Measurements from ENCODE around the gene MCCC1. TPM values are rescaled to one million over a fixed set of nuclear protein-coding genes. Genes with fewer than 3 reads are reported as not detected.

MCCC1 gene
- total and polyA plus RNA-seq, 10 of the 15 experiments (the other 5 are each of a cell fraction or from before 2014, with no cell fraction given), result 35.0 to 71.7 (median 47.0) TPM

- no TSS peak for BruUV-seq (replicated peaks)
- Histone ChIP-seq H3K9me3 (replicated peaks; ENCODE audit: control insufficient read depth, insufficient read depth, low read length) (peaks cover 5% of the 10 kb centered on the region), H3K4me2 (ENCODE audit: control insufficient read depth, insufficient read depth) (no peak overlapping the region), H3K27ac (ENCODE audit: control insufficient read depth, insufficient read depth) (no peak overlapping the region), H3K9ac (ENCODE audit: control insufficient read depth, insufficient read depth, low read length) (no peak overlapping the region), H3K36me3 (ENCODE audit: control insufficient read depth in 2 of 2, insufficient read depth in 2 of 2, low read length in 1 of 2) (peaks cover 0 to 5% of the 10 kb centered on the region in 2 experiments; a peak in 1 of 4 replicates), H3K4me1 (ENCODE audit: control insufficient read depth, insufficient read depth, low read length) (no peaks in the 10 kb centered on the region), H3K79me2 (ENCODE audit: control insufficient read depth, insufficient read depth, low read length) (no peaks in the 10 kb centered on the region), H2AFZ (ENCODE audit: control insufficient read depth, low read depth, low read length) (no peak overlapping the region), H3K27me3 (replicated peaks in 1 of 2; ENCODE audit: control insufficient read depth in 2 of 2, insufficient read depth in 2 of 2, low read length in 1 of 2) (no peaks in the 10 kb centered on the region), H3K4me3 (no peak overlapping the region), H4K20me1 (ENCODE audit: control insufficient read depth, insufficient read depth) (no peaks in the 10 kb centered on the region)
- intact Hi-C loops (cut with micrococcal nuclease; ENCODE audit: unreplicated experiment) (no loop called here), in situ Hi-C loops (cut with MboI) (no loop called here)
- SMC1A ChIA-PET (ENCODE audit: uncharacterized antibody, unreplicated experiment), result no interaction called here
- POLR2A ChIA-PET, result no interaction called here
- no peak for FAIRE-seq
- 98% methylated on average over 5 of the region's 5 CpGs for WGBS (ENCODE audit: insufficient coverage, insufficient replicate concordance, low lambda C conversion rate, missing lambda C conversion rate)
- CTCF ChIA-PET, result interaction anchor here (1.3 kb wide), 1 partner anchor 11 kb away, joined by 5 read pairs; no protein-coding TSS in a partner anchor
- no peak for DNase-seq (ENCODE audit: low read depth, low spot score)
- ATAC-seq, result no peak
- RAD21 ChIA-PET (ENCODE audit: unreplicated experiment), result no interaction called here
- TF ChIP-seq KAT2A (conservative IDR thresholded peaks at IDR 0.05; ENCODE audit: control insufficient read depth, low read depth, low read length), result no peak
- TF ChIP-seq, protein P1, sequence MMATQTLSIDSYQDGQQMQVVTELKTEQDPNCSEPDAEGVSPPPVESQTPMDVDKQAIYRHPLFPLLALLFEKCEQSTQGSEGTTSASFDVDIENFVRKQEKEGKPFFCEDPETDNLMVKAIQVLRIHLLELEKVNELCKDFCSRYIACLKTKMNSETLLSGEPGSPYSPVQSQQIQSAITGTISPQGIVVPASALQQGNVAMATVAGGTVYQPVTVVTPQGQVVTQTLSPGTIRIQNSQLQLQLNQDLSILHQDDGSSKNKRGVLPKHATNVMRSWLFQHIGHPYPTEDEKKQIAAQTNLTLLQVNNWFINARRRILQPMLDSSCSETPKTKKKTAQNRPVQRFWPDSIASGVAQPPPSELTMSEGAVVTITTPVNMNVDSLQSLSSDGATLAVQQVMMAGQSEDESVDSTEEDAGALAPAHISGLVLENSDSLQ (IDR thresholded peaks at IDR 0.05), result no peak
- no peak for TF ChIP-seq IKZF2 (IDR thresholded peaks at IDR 0.05)
- no peak for TF ChIP-seq NBN (IDR thresholded peaks at IDR 0.05)
- TF ChIP-seq MAX (IDR thresholded peaks at IDR 0.05; ENCODE audit: low read depth, low read length), result no peak
- TF ChIP-seq STAT1 (conservative IDR thresholded peaks at IDR 0.05), result no peak
- TF ChIP-seq BCL11A (IDR thresholded peaks at IDR 0.05; ENCODE audit: low read depth, low read length), result no peak
- no peak for TF ChIP-seq NRF1 (conservative IDR thresholded peaks at IDR 0.05; ENCODE audit: low read depth, low read length)
- no peak for TF ChIP-seq YBX1 (IDR thresholded peaks at IDR 0.05)
- no peak for TF ChIP-seq TCF12 (IDR thresholded peaks at IDR 0.05; ENCODE audit: low read depth, low read length)
- TF ChIP-seq FOS (IDR thresholded peaks at IDR 0.05; ENCODE audit: borderline replicate concordance, extremely low read depth, insufficient read length), result no peak
- no peak for TF ChIP-seq HSF1 (IDR thresholded peaks at IDR 0.05; ENCODE audit: low read depth, low read length)
- TF ChIP-seq, protein P2, sequence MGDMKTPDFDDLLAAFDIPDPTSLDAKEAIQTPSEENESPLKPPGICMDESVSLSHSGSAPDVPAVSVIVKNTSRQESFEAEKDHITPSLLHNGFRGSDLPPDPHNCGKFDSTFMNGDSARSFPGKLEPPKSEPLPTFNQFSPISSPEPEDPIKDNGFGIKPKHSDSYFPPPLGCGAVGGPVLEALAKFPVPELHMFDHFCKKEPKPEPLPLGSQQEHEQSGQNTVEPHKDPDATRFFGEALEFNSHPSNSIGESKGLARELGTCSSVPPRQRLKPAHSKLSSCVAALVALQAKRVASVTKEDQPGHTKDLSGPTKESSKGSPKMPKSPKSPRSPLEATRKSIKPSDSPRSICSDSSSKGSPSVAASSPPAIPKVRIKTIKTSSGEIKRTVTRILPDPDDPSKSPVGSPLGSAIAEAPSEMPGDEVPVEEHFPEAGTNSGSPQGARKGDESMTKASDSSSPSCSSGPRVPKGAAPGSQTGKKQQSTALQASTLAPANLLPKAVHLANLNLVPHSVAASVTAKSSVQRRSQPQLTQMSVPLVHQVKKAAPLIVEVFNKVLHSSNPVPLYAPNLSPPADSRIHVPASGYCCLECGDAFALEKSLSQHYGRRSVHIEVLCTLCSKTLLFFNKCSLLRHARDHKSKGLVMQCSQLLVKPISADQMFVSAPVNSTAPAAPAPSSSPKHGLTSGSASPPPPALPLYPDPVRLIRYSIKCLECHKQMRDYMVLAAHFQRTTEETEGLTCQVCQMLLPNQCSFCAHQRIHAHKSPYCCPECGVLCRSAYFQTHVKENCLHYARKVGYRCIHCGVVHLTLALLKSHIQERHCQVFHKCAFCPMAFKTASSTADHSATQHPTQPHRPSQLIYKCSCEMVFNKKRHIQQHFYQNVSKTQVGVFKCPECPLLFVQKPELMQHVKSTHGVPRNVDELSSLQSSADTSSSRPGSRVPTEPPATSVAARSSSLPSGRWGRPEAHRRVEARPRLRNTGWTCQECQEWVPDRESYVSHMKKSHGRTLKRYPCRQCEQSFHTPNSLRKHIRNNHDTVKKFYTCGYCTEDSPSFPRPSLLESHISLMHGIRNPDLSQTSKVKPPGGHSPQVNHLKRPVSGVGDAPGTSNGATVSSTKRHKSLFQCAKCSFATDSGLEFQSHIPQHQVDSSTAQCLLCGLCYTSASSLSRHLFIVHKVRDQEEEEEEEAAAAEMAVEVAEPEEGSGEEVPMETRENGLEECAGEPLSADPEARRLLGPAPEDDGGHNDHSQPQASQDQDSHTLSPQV (IDR thresholded peaks at IDR 0.05), result no peak
- TF ChIP-seq USF1 (IDR thresholded peaks at IDR 0.05; ENCODE audit: borderline replicate concordance, extremely low read length, insufficient read depth, low read depth, low read length), result no peak
- no peak for TF ChIP-seq RUNX3 (IDR thresholded peaks at IDR 0.05; ENCODE audit: low read length)
- no peak for TF ChIP-seq NFYB (IDR thresholded peaks at IDR 0.05; ENCODE audit: insufficient read depth, low read depth, low read length)
- no peak for TF ChIP-seq TCF3 (IDR thresholded peaks at IDR 0.05; ENCODE audit: borderline replicate concordance, insufficient read depth, low read depth, low read length)
- TF ChIP-seq STAT3 (IDR thresholded peaks at IDR 0.05; ENCODE audit: low read depth, low read length), result no peak
- TF ChIP-seq ZZZ3 (IDR thresholded peaks at IDR 0.05; ENCODE audit: control insufficient read depth, insufficient read length, low read depth), result no peak
Observed at GRCh38 chr3:183073839-183074238, 25.5 kb downstream of the MCCC1 start.

Data from GM12878 (cell line).